Measurements from ENCODE around the gene TM4SF4. TPM values are rescaled to one million over a fixed set of nuclear protein-coding genes. Genes with fewer than 3 reads are reported as not detected.

Gene TM4SF4
- total RNA-seq, 1 donor from 2014 or later = not detected

- DNase-seq (ENCODE audit: low read depth in 2 of 2) = no peak
These were observed 36.6 kb downstream of the TM4SF4 start for GRCh38 chr3:149511040-149511626.

GRCh38 chr3:149512073-149512782 lies 37.7 kb downstream of the TM4SF4 start:
- DNase-seq (ENCODE audit: low read depth in 2 of 2) = peak; percentile 76 to 86

- no peak for DNase-seq (ENCODE audit: low read depth in 2 of 2)
These were observed 40.0 kb downstream of the TM4SF4 start for GRCh38 chr3:149514471-149514870.

DNA sequence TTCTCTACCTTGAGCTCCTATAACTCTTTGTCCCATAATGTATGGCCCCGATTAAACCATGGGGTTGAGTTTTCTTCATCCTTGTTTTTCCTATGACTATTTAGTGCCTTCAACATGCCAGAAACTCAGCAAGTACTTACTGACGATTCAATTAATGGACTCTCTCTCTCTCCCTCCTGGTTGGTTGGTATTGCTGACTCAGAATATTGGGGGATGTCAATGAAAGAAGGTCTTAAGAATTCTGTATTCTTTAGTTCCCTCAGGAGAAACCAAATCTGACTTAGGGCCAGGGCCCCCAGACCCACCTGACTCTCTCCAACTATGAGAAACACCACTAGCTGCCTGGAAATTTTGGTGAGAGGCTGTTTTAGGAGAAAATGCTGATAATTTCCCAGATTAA lies 40.8 kb downstream of the TM4SF4 start:
- DNase-seq (ENCODE audit: low read depth in 2 of 2) = no peak

GRCh38 chr3:149516920-149517319 lies 42.4 kb downstream of the TM4SF4 start:
- DNase-seq (ENCODE audit: low read depth in 2 of 2) = no peak

DNA sequence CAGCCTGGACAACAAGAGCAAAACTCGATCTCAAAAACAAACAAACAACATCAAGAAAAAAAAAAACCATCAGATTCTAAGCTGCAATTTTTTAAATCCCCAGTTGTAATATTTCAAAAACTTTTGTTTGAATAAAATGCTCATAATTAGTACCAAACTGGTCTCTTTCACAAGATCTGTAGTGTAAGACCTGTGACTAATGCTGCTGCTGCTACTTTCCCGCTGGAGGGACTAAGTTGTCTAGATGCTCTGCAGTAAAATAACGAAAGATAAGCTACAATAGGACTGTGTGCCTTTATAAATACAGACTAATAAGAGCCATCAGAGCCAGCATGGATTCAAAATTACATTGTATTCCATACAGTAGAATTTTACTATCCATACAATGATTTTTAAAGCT lies 45.4 kb downstream of the TM4SF4 start:
- no peak for DNase-seq (ENCODE audit: low read depth in 2 of 2)

- DNase-seq (ENCODE audit: low read depth in 2 of 2) = no peak
These were observed 49.2 kb downstream of the TM4SF4 start for GRCh38 chr3:149523512-149524299.

GRCh38 chr3:149527531-149528339 lies 53.2 kb downstream of the TM4SF4 start:
- peak; percentile 83 to 86 for DNase-seq (ENCODE audit: low read depth in 2 of 2)

DNA sequence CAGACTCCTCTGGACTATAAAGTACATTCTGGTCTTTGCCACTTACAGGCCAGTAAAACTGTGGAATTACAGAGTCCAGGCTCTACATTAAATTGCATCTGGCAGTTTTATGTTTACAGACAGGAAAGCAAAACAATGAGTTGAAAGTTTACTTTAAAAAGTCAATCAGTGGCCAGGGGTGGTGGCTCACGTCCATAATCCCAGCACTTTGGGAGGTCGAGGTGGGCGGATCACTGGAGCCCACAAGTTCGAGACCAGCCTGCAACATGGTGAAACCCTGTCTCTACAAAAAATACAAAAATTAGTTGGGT lies 53.8 kb downstream of the TM4SF4 start:
- peak; percentile 43 to 71 for DNase-seq (ENCODE audit: low read depth in 2 of 2)

GRCh38 chr3:149529099-149529498 lies 54.6 kb downstream of the TM4SF4 start:
- DNase-seq (ENCODE audit: low read depth in 2 of 2) = no peak

DNA sequence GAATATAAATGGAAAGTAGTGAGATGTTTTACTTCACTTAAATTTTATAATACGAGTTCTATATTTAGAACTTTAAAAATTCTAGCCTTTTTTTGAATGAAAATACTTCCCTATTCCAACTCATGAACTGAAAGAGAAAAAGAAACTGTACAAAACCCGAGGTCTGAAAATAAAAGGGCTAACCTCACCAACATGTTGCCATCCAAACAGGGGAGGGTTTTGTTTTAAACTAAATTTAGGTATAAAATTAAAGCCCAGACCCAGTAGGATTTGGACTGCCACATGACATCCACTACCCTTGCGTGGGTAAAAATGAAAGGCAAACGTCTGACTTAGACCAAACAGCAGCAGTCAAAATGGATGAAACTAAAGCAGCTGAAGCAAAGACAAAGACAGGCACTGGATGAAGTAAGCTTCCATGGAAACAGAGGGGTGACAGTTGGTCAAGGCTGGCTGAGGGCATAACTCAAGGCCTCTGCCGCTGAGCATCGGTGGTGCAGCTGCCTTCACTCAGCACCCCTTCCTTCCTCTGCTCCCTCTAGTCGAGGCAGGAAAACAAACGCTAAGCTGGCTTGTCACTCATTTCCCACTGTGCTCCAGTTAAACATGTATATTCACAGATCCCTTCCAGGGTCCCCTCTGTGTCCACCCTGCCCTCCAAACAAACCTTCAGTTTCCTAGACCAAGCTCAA lies 58.1 kb downstream of the TM4SF4 start:
- DNase-seq (ENCODE audit: low read depth in 2 of 2) = peak in 1 of 2 donors; percentile 48

DNA sequence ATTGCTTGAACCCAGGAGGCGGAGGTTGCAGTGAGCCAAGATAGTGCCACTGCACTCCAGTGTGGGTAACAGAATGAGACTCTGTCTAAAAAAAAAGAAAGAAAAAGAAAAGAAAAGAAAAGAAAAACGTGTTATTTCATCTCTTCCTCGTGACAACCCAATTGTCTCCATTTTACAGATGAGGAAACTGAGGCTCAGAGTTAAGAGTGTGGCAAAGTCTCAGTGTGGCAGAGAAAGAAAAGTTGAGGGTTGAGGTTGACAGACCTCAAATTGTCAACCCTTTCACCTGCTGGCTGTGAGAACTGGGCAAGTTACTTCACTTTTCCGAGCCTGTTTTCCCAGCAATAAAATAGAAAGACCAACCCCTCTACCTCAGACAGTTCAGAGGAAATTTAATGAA lies 59.6 kb downstream of the TM4SF4 start:
- DNase-seq (ENCODE audit: low read depth in 2 of 2) = no peak

- peak in 1 of 2 donors; percentile 26 for DNase-seq (ENCODE audit: low read depth in 2 of 2)
These were observed 60.3 kb downstream of the TM4SF4 start for GRCh38 chr3:149534671-149535332.

DNA sequence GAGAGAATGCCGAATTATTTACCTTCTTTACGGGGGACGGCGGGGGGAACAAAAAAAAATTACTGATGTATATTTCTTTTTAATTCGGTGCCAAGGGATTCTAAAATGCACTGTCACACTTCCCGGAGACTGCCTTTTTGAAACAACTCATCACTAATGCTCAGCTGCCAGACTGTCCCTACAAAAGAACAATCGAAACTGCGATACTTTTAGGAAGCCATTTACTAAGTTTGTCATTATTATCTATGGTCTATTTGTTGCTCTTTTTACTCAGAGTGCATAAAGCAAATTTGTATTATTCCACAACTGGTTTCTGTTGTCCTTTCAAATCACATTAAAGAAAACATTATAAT lies 60.8 kb downstream of the TM4SF4 start:
- peak; percentile 34 to 66 for DNase-seq (ENCODE audit: low read depth in 2 of 2)

- DNase-seq (ENCODE audit: low read depth in 2 of 2) = peak; percentile 57 to 74
These were observed 61.9 kb downstream of the TM4SF4 start for GRCh38 chr3:149536429-149536828.

DNA sequence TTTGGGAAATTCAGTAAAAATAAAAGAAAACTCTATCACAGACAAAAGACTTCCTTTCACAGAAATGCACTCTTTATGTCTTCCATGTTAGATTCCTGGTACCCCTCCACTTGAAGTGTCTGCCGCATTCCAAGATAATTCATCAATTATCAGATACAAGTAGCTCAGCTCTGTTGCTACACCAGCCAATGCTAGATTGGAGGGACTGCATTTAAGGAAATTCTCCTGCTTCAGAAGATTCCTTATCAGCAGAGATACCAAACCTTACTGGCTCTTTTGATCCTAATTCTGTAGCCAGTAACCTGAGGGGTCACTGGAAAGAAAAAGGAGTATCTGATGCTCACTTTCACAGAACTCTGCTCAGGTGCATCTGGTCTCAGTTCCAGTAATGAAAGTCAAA lies 63.9 kb downstream of the TM4SF4 start:
- no peak for DNase-seq (ENCODE audit: low read depth in 2 of 2)

DNA sequence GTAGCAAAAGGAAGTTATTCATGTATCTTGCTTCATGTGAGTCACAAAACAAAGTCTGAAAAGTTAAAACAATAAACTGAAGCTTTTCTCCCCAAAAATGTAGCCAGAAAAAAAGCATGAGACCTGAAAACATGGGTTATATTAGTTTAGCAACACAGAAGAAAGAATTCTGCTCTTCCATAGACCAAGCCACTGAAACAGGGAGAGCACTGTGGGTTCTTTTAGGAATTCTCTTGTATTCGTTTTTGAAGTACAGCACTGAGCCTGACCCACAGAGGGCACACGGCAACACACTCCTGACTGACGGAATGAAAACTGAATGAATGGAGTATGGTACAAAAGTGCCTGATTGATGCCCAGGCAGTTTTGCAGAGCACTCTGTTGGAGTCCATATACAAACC lies 66.6 kb downstream of the TM4SF4 start:
- DNase-seq (ENCODE audit: low read depth in 2 of 2) = peak; percentile 58 to 64

GRCh38 chr3:149542375-149543312 lies 68.1 kb downstream of the TM4SF4 start:
- DNase-seq (ENCODE audit: low read depth in 2 of 2) = peak in 1 of 2 donors; percentile 52

DNA sequence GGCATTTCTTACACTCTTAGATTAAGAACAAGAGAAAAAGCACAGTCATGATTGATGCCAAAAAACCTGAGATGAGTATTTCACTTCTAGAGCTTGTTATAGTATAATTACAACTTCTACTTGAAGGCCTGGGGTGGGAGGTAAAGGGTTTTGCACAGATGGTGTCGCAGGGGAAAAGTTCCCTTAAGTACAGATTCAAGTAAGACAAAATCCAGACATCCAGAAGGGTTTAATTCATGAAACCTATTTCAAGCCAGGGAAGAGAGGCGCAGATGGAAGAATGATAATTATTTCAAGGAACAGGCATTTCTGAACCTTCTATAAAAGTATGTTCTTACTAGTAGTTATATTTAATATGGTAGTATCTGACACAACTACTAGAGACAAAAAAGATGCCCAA lies 70.6 kb downstream of the TM4SF4 start:
- DNase-seq (ENCODE audit: low read depth in 2 of 2) = no peak

DNA sequence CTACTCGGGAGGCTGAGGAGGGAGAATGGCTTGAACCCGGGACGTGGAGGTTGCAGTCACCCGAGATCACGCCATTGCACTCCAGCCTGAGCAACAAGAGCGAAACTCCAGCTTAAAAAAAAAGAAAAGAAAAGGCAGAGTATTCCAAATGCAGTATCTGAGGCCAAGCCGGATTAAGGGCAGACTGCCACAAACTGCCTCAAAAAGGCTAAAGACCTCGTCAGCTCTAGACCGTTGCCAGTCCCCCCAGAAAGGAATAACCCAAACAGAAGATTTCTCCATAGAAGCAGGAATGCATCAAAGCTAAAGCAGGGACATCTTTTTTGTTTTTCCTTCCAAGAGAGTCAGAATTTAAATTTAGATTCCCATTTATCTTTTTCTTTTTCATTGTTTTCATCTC lies 72.9 kb downstream of the TM4SF4 start:
- no peak for DNase-seq (ENCODE audit: low read depth in 2 of 2)
